GM12878 (cell line): ENCODE results near the gene LYZL2. TPM values are rescaled to one million over a fixed set of nuclear protein-coding genes. Genes with fewer than 3 reads are reported as not detected.
"Not testable (repeated sequence)": the region's sequence is repeated elsewhere in the genome, so short reads cannot be mapped to it uniquely, and the experiment has no call there.

Source experiments
- ATAC-seq: fragments of 200-7000 bp; cut with Tn5 transposase; 3 replicates; pipeline ENCODE4 v1.9.1; 2020; ENCODE audit warnings: mild to moderate bottlenecking, moderate library complexity
- BruUV-seq: library from RNA; stranded (reverse); fragments of 400-500 nt; replicated peaks from 2 replicates; lab custom pipeline; 2021; lab: Mats Ljungman, UMichigan
- CTCF ChIA-PET: fragments of 300-600 bp; sonication (Branson Sonifier 250); formaldehyde crosslinking; extraction: SDS; loops from one replicate; lab custom pipeline; 2021; ENCODE audit warnings: inconsistent platforms; lab: Yijun Ruan, JAX
- POLR2A ChIA-PET: fragments of 350-600 bp; formaldehyde crosslinking; extraction: SDS; loops from one replicate; lab custom pipeline; 2021; ENCODE audit warnings: inconsistent platforms; lab: Charles Lee
- RAD21 ChIA-PET: fragments of 300-600 bp; sonication (Branson Sonifier 250); formaldehyde crosslinking; loops from one replicate; lab custom pipeline; 2023; ENCODE audit warnings: antibody characterized with exemption; ENCODE audit not compliant: unreplicated experiment; lab: Charles Lee
- SMC1A ChIA-PET: fragments of 300-600 bp; sonication (Branson Sonifier 250); formaldehyde crosslinking; loops from one replicate; lab custom pipeline; 2023; ENCODE audit not compliant: unreplicated experiment, uncharacterized antibody; lab: Charles Lee
- DNase-seq: peaks from one replicate; pipeline ENCODE4 v3.0.0-alpha.2; 2011; ENCODE audit warnings: low read depth, low spot score
- FAIRE-seq: peaks from 3 replicates; lab custom pipeline; 2011; peaks lifted over from hg19 to GRCh38; lab: Jason Lieb, UNC
- H2AFZ ChIP-seq: 2 replicates; pipeline ENCODE4 v1.6.0; 2011; ENCODE audit warnings: low read depth, low read length, control low read depth; ENCODE audit not compliant: control insufficient read depth
- H3K27ac ChIP-seq: 2 replicates; pipeline ENCODE4 v1.5.1; 2011; ENCODE audit warnings: control low read depth; ENCODE audit not compliant: control insufficient read depth, insufficient read depth
- H3K27me3 ChIP-seq, 2 experiments: replicated peaks in 1 of 2; 2 replicates each; pipeline versions ENCODE4 v1.6.0 to v1.6.1; 2011; ENCODE audit warnings: low read length in 1 of 2; ENCODE audit not compliant: control insufficient read depth in 2 of 2, insufficient read depth in 2 of 2
- H3K36me3 ChIP-seq, 2 experiments: 2 replicates each; pipeline ENCODE4 v1.5.1; 2011; ENCODE audit warnings: low read length in 1 of 2; ENCODE audit not compliant: control insufficient read depth in 2 of 2, insufficient read depth in 2 of 2
- H3K4me1 ChIP-seq: 2 replicates; pipeline ENCODE4 v1.6.1; 2011; ENCODE audit warnings: mild to moderate bottlenecking, low read length, moderate library complexity, mixed read lengths; ENCODE audit not compliant: control insufficient read depth, insufficient read depth
- H3K4me2 ChIP-seq: 2 replicates; pipeline ENCODE4 v1.6.0; 2011; ENCODE audit warnings: control low read depth; ENCODE audit not compliant: control insufficient read depth, insufficient read depth
- H3K4me3 ChIP-seq: fragments of 200-600 bp; sonication (generic); 2 replicates; pipeline ENCODE4 v1.5.1; 2016
- H3K79me2 ChIP-seq: 2 replicates; pipeline ENCODE4 v1.6.0; 2011; ENCODE audit warnings: low read length; ENCODE audit not compliant: control insufficient read depth, insufficient read depth
- H3K9ac ChIP-seq: 2 replicates; pipeline ENCODE4 v1.8.0; 2011; ENCODE audit warnings: low read length, control low read depth, mixed read lengths; ENCODE audit not compliant: control insufficient read depth, insufficient read depth
- H3K9me3 ChIP-seq: replicated peaks from 3 replicates; pipeline ENCODE4 v1.5.1; 2011; ENCODE audit warnings: mild to moderate bottlenecking, low read length; ENCODE audit not compliant: control insufficient read depth, insufficient read depth
- H4K20me1 ChIP-seq: 2 replicates; pipeline ENCODE4 v1.6.0; 2011; ENCODE audit not compliant: control insufficient read depth, insufficient read depth
- CEBPB ChIP-seq, 2 experiments: fragments of 150-350 bp in 1 of 2; IDR thresholded peaks; 2 replicates each; pipeline ENCODE4 v1.6.1; 2012 to 2014; ENCODE audit warnings: low read depth in 2 of 2, low read length in 2 of 2, borderline replicate concordance in 1 of 2, inconsistent platforms in 1 of 2
- CEBPZ ChIP-seq: fragments of 150-350 bp; IDR thresholded peaks from 2 replicates; pipeline ENCODE4 v1.6.1; 2016; ENCODE audit warnings: low read depth, low read length
- JUND ChIP-seq: IDR thresholded peaks from 2 replicates; pipeline ENCODE4 v1.6.1; 2012; ENCODE audit warnings: low read depth, mild to moderate bottlenecking, low read length, improper control_type of control experiment, moderate library complexity
- KDM1A ChIP-seq: fragments of 200-600 bp; sonication (generic); IDR thresholded peaks from 2 replicates; pipeline ENCODE4 v1.6.1; 2016; ENCODE audit warnings: borderline replicate concordance
- NR2C2 ChIP-seq: IDR thresholded peaks from 2 replicates; pipeline ENCODE4 v1.6.1; 2011; ENCODE audit warnings: borderline replicate concordance, low read depth; ENCODE audit not compliant: control insufficient read depth, insufficient read length
- PKNOX1 ChIP-seq: fragments of 450-650 bp; IDR thresholded peaks from 2 replicates; pipeline ENCODE4 v1.6.1; 2016; ENCODE audit warnings: mild to moderate bottlenecking
- SKIL ChIP-seq: fragments of 450-650 bp; IDR thresholded peaks from 2 replicates; pipeline ENCODE4 v1.6.1; 2017; ENCODE audit warnings: mild to moderate bottlenecking, low read depth, inconsistent platforms; ENCODE audit not compliant: poor library complexity, severe bottlenecking
- YBX1 ChIP-seq: fragments of 450-650 bp; IDR thresholded peaks from 2 replicates; pipeline ENCODE4 v1.6.1; 2016; ENCODE audit warnings: antibody characterized with exemption
- WGBS: methylation state at CpG from one replicate; pipeline ENCODE4 v1.1.6; 2016; ENCODE audit warnings: low lambda C conversion rate; ENCODE audit not compliant: insufficient replicate concordance, insufficient coverage; ENCODE audit errors: missing lambda C conversion rate; 5-methylcytosine and 5-hydroxymethylcytosine counted together
- in situ Hi-C: fragments of 300-500 bp; cut with MboI; formaldehyde crosslinking; loops from 9 replicates; pipeline ENCODE4 v1.14.3; 2018; ENCODE audit warnings: mixed read lengths
- intact Hi-C: fragments of 100-400 bp; cut with micrococcal nuclease; formaldehyde crosslinking; loops from one replicate; pipeline ENCODE4 v1.14.2; 2022; ENCODE audit not compliant: unreplicated experiment
- polyA plus RNA-seq, 11 experiments: library from polyadenylated mRNA; depleted of rRNA in 4 of 11; unstranded in 6 of 11; stranded (reverse) in 5 of 11; fragments of >200 nt; fragmentation: Nextera tagmentation in 4 of 11; fragmentation: Illumina TruSeq in 1 of 11; extraction: Ambion mirVana in 4 of 11; extraction: Trizol in 1 of 11; gene quantifications; 1 replicate in 1 of 11; 2 replicates in 10 of 11; pipeline versions ENCODE4 v1.2.1 to v1.2.3, GENCODE V29; 2011 to 2016; ENCODE audit warnings: inconsistent platforms in 2 of 11, missing spikeins in 2 of 11, low read depth in 1 of 11
- total RNA-seq, 4 experiments: library from RNA; depleted of rRNA in 3 of 4; stranded (reverse); fragments of >200 nt in 3 of 4; fragmentation: Illumina TruSeq in 1 of 4; extraction: Trizol in 1 of 4; gene quantifications; 2 replicates each; pipeline versions ENCODE4 v1.2.1 to v1.2.3, GENCODE V29; 2013 to 2021

The LYZL2 gene
- total and polyA plus RNA-seq, 10 of the 15 experiments (the other 5 are each of a cell fraction or from before 2014, with no cell fraction given): not detected

DNA sequence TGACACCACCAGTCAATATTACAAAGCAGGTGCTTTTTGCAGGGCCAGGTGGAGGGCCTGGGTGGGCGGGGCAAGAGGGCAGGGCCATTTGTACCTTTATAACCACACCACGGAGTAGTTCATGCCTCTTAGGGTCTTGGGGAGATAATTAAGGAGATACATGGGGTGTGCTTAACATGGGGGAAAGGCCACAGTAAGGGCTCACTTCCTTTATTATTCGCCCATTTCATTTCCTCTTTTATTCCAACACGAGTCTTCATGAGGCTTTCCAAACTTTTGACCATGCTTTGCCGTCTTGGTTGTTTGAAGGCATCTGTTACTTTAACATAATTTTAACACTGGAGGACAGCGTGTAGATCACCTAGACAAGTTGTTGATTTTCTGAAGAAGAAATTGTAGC is 33.3 kb upstream of the LYZL2 start (continued):
- TF ChIP-seq SKIL: no peak
- TF ChIP-seq, all 136 proteins: peak for 3

DNA sequence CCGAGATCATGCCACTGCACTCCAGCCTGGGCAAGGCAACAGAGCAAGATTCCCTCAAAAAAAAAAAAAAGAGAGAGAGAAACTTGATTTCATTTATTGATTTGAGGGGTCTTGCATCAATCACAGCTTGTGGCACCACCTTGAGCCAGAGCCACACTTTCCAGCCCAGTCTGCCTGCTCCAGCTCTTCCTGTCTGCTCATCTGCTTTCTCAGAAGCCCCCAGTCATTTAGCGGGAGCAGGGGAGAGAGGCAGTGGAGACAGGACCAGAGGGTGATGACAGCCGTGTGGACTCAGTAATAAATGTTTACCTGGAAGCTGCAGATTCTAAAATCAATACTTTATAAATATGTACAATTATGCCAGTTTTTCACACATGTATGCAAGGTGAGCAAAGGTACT is 30.8 kb upstream of the LYZL2 start:
- in situ Hi-C loops, H3K79me2 ChIP-seq, H3K4me2 ChIP-seq, DNase-seq, H2AFZ ChIP-seq, H3K4me3 ChIP-seq, intact Hi-C loops, H3K9me3 ChIP-seq, H3K9ac ChIP-seq, H3K27ac ChIP-seq, ATAC-seq, POLR2A ChIA-PET, FAIRE-seq, BruUV-seq, H3K27me3 ChIP-seq, H3K36me3 ChIP-seq, H4K20me1 ChIP-seq: not testable (repeated sequence)
- RAD21 ChIA-PET: interaction anchor here (0.7 kb wide), 1 partner anchor 56 kb away, joined by 3 read pairs; no protein-coding TSS in a partner anchor
- peaks cover 15% of the 10 kb centered on the region for H3K4me1 ChIP-seq
- CTCF ChIA-PET: interaction anchor here (0.5 to 1.8 kb wide), 6 partner anchors 9 to 932 kb away, joined by 3 to 4 read pairs (median 3); no protein-coding TSS in a partner anchor
- SMC1A ChIA-PET: interaction anchor here (0.6 to 1.6 kb wide), 3 partner anchors 20 to 1876 kb away, joined by 3 read pairs; no protein-coding TSS in a partner anchor
- WGBS: 50% methylated on average over 3 of the region's 3 CpGs

DNA sequence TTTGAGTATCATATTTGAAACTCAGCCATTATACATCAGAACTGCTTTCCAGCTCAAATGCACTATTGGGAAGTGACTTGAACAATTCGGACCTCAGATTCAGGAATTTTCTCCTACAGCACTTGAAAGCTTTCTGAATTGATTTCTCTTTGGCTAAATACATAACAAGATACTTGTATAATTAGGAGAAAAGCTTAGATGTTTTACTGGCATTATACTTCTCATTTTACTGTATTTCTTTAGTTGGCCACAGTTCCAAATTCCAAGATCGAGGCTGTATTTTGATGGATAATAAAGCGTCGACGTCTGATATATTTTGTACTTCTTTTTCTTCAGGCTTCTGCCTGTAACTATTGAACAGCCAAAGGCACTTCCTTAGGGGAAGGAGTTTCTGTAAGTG is 26.7 kb upstream of the LYZL2 start:
- no peak overlapping the region for H2AFZ ChIP-seq
- BruUV-seq: no TSS peak
- in situ Hi-C loops: no loop called here
- 32% methylated on average over 5 of the region's 5 CpGs for WGBS
- H3K9me3 ChIP-seq: no peaks in the 10 kb centered on the region
- no peak overlapping the region for H3K9ac ChIP-seq
- DNase-seq (no peak), ATAC-seq (no peak), FAIRE-seq (no peak)
- H3K4me2 ChIP-seq: no peak overlapping the region
- H3K4me3 ChIP-seq: no peak overlapping the region
- ChIA-PET RAD21 (no interaction called here), SMC1A (no interaction called here), POLR2A (no interaction called here), CTCF (interaction anchor here (0.6 to 4.1 kb wide), 5 partner anchors 15 to 264 kb away, joined by 3 to 21 read pairs (median 4); no protein-coding TSS in a partner anchor)
- intact Hi-C loops: no loop called here
- no peaks in the 10 kb centered on the region for H3K4me1 ChIP-seq
- H3K79me2 ChIP-seq: no peaks in the 10 kb centered on the region
- no peaks in the 10 kb centered on the region for H4K20me1 ChIP-seq
- no peaks in the 10 kb centered on the region for H3K27me3 ChIP-seq
- H3K36me3 ChIP-seq: no peaks in the 10 kb centered on the region
- no peak overlapping the region for H3K27ac ChIP-seq
- TF ChIP-seq JUND (no peak), KDM1A (no peak), YBX1 (no peak), CEBPB (IDR thresholded peaks at IDR 0.05; ENCODE audit: borderline replicate concordance in 1 of 2, low read depth in 2 of 2, low read length in 2 of 2) (no peak), PKNOX1 (no peak), CEBPZ (no peak), NR2C2 (no peak)
